RWPE1 (cell line): Measurements from ENCODE around the gene ZBTB9.

ENCODE experiments used
- CTCF ChIA-PET: fragments of 350-600 bp; sonication (Branson Sonifier 250); formaldehyde crosslinking; extraction: SDS; loops from one replicate; lab custom pipeline; 2021; lab: Yijun Ruan, JAX
- POLR2A ChIA-PET: fragments of 400-600 bp; formaldehyde crosslinking; extraction: SDS; loops from one replicate; lab custom pipeline; 2020; ENCODE audit warnings: antibody characterized with exemption; ENCODE audit not compliant: low non-redundant PET; lab: Yijun Ruan, JAX
- DNase-seq: peaks from one replicate; pipeline ENCODE4 v3.0.0; 2012; ENCODE audit warnings: low spot score
- H3K27ac ChIP-seq: fragments of 450-650 bp; 2 replicates; pipeline ENCODE4 v1.5.1; 2017
- CTCF ChIP-seq: fragments of 450-650 bp; conservative IDR thresholded peaks from 2 replicates; pipeline ENCODE4 v1.5.1; 2017; ENCODE audit warnings: low read depth, mild to moderate bottlenecking

Gene ZBTB9

GRCh38 chr6:33418690-33419291 is 35.6 kb upstream of the ZBTB9 start:
- peak overlapping the region; percentile 94 for H3K27ac ChIP-seq
- TF ChIP-seq CTCF, result no peak
- DNase-seq, result no peak
- ChIA-PET POLR2A (interaction anchor here (0.5 to 0.9 kb wide), 2 partner anchors 81 to 160 kb away, joined by 3 read pairs; no protein-coding TSS in a partner anchor), CTCF (interaction anchor here (0.5 to 1.2 kb wide), 5 partner anchors 8 to 328 kb away, joined by 3 to 7 read pairs (median 3); partner anchors contain the start of gene IP6K3)

GRCh38 chr6:33419580-33420490 is 34.5 kb upstream of the ZBTB9 start, which contains the start of gene SYNGAP1:
TSS of gene SYNGAP1 (plus strand) at chr6:33420065. CDS start at chr6:33420265, 200 bp downstream.
- no peak for DNase-seq
- TF ChIP-seq CTCF, result no peak
- ChIA-PET CTCF (interaction anchor here (0.5 to 1.0 kb wide), 3 partner anchors 36 to 283 kb away, joined by 3 to 7 read pairs (median 3); no protein-coding TSS in a partner anchor), POLR2A (no interaction called here)
- H3K27ac ChIP-seq, result peak within 1 kb of the TSS; percentile 94

GRCh38 chr6:33420491-33421343 is 33.7 kb upstream of the ZBTB9 start:
- ChIA-PET CTCF (interaction anchor here (0.6 kb wide), 1 partner anchor 122 kb away, joined by 3 read pairs; no protein-coding TSS in a partner anchor), POLR2A (no interaction called here)
- DNase-seq, result no peak
- H3K27ac ChIP-seq, result peak overlapping the region; percentile 61
- TF ChIP-seq CTCF, result no peak

GRCh38 chr6:33421344-33421643 is 33.1 kb upstream of the ZBTB9 start:
- H3K27ac ChIP-seq, result no peak overlapping the region
- TF ChIP-seq CTCF, result no peak
- no peak for DNase-seq
- POLR2A ChIA-PET, result no interaction called here
- CTCF ChIA-PET, result no interaction called here

GRCh38 chr6:33423777-33424176 is 30.6 kb upstream of the ZBTB9 start:
- no peak for DNase-seq
- no peak for TF ChIP-seq CTCF
- ChIA-PET CTCF (interaction anchor here (0.6 kb wide), 1 partner anchor 183 kb away, joined by 3 read pairs; no protein-coding TSS in a partner anchor), POLR2A (interaction anchor here (0.6 kb wide), 1 partner anchor 162 kb away, joined by 3 read pairs; no protein-coding TSS in a partner anchor)
- peak overlapping the region; percentile 99 for H3K27ac ChIP-seq
